CD14-positive monocyte (primary cell): ENCODE results near the gene UBASH3B. TPM values are rescaled to one million over a fixed set of nuclear protein-coding genes. Genes with fewer than 3 reads are reported as not detected.

Source experiments
- DNase-seq, 3 donors: peaks; one replicate each; pipeline ENCODE4 v3.0.0-alpha.2; 2011 to 2022
- H2AFZ ChIP-seq: 2 replicates; pipeline ENCODE4 v1.6.0; 2012; ENCODE audit warnings: mild to moderate bottlenecking, low read depth, low read length, inconsistent platforms; ENCODE audit not compliant: insufficient read depth, poor library complexity, severe bottlenecking
- H3K27ac ChIP-seq, 2 donors: 1 replicate in 1 of 2; 2 replicates in 1 of 2; pipeline ENCODE4 v1.5.1; 2012 to 2013; ENCODE audit warnings: low read length in 2 of 2, control low read depth in 1 of 2, inconsistent platforms in 1 of 2, low read depth in 1 of 2, mild to moderate bottlenecking in 1 of 2
- H3K27me3 ChIP-seq, 2 donors: one replicate each; pipeline versions ENCODE4 v1.6.0 to v1.6.1; 2011 to 2013; ENCODE audit warnings: low read length in 2 of 2; ENCODE audit not compliant: control insufficient read depth in 2 of 2, insufficient read depth in 2 of 2
- H3K36me3 ChIP-seq, 2 donors: replicated peaks in 1 of 2; 1 replicate in 1 of 2; 2 replicates in 1 of 2; pipeline versions ENCODE4 v1.5.1 to v1.6.1; 2012 to 2013; ENCODE audit warnings: low read length in 2 of 2, control low read depth in 1 of 2, inconsistent platforms in 1 of 2, mild to moderate bottlenecking in 1 of 2; ENCODE audit not compliant: insufficient read depth in 2 of 2, control insufficient read depth in 1 of 2
- H3K4me1 ChIP-seq, 2 donors: 1 replicate in 1 of 2; 2 replicates in 1 of 2; pipeline versions ENCODE4 v1.5.1 to v1.6.1; 2012 to 2013; ENCODE audit warnings: low read length in 2 of 2, control low read depth in 1 of 2, inconsistent platforms in 1 of 2, mild to moderate bottlenecking in 1 of 2, moderate library complexity in 1 of 2; ENCODE audit not compliant: insufficient read depth in 2 of 2, control insufficient read depth in 1 of 2
- H3K4me2 ChIP-seq: replicated peaks from 2 replicates; pipeline ENCODE3; 2012; ENCODE audit warnings: low read length, moderate library complexity, mild to moderate bottlenecking; ENCODE audit not compliant: poor library complexity, severe bottlenecking; ENCODE audit errors: extremely low read depth
- H3K4me3 ChIP-seq, 3 experiments: fragments of 200-600 bp in 1 of 3; sonication (generic) in 1 of 3; replicated peaks in 1 of 3; 1 replicate in 2 of 3; 2 replicates in 1 of 3; pipeline ENCODE4 v1.5.1; 2011 to 2013; ENCODE audit warnings: low read length in 3 of 3, mild to moderate bottlenecking in 3 of 3, control low read depth in 2 of 3, low read depth in 2 of 3, inconsistent platforms in 1 of 3, moderate library complexity in 1 of 3
- H3K79me2 ChIP-seq: 2 replicates; pipeline ENCODE4 v1.6.0; 2012; ENCODE audit warnings: mild to moderate bottlenecking, control low read depth, inconsistent platforms, low read length, moderate library complexity; ENCODE audit not compliant: insufficient read depth
- H3K9ac ChIP-seq: 2 replicates; pipeline ENCODE4 v1.6.0; 2017; ENCODE audit warnings: low read length, mild to moderate bottlenecking; ENCODE audit not compliant: insufficient read depth, poor library complexity, severe bottlenecking
- H3K9me3 ChIP-seq, 2 donors: replicated peaks in 1 of 2; 1 replicate in 1 of 2; 2 replicates in 1 of 2; pipeline versions ENCODE4 v1.5.1 to v1.6.1; 2012 to 2013; ENCODE audit warnings: low read length in 2 of 2, control low read depth in 1 of 2; ENCODE audit not compliant: control insufficient read depth in 1 of 2, insufficient read depth in 1 of 2
- H4K20me1 ChIP-seq: 2 replicates; pipeline ENCODE4 v1.6.0; 2012; ENCODE audit warnings: mild to moderate bottlenecking, low read length, control low read depth, moderate library complexity; ENCODE audit not compliant: insufficient read depth
- H3K27ac Mint-ChIP-seq, 7 donors: one replicate each; pipeline ENCODE4 v1.8.0; 2020; ENCODE audit warnings: mild to moderate bottlenecking in 7 of 7, mixed read lengths in 7 of 7, moderate library complexity in 6 of 7, inconsistent platforms in 2 of 7
- H3K27me3 Mint-ChIP-seq, 3 donors: one replicate each; pipeline ENCODE4 v1.8.0; 2021 to 2022; ENCODE audit warnings: low read depth in 3 of 3, mild to moderate bottlenecking in 3 of 3, mixed read lengths in 3 of 3, moderate library complexity in 3 of 3, inconsistent platforms in 1 of 3
- H3K36me3 Mint-ChIP-seq, 2 donors: one replicate each; pipeline ENCODE4 v1.8.0; 2020; ENCODE audit warnings: mixed read lengths in 2 of 2, inconsistent platforms in 1 of 2, mild to moderate bottlenecking in 1 of 2
- H3K4me1 Mint-ChIP-seq: one replicate; pipeline ENCODE4 v1.8.0; 2020; ENCODE audit warnings: mild to moderate bottlenecking, mixed read lengths
- H3K4me3 Mint-ChIP-seq, 2 donors: one replicate each; pipeline ENCODE4 v1.8.0; 2020; ENCODE audit warnings: mild to moderate bottlenecking in 2 of 2, mixed read lengths in 2 of 2, moderate library complexity in 1 of 2
- H3K9me3 Mint-ChIP-seq, 7 donors: one replicate each; pipeline ENCODE4 v1.8.0; 2020 to 2022; ENCODE audit warnings: mixed read lengths in 7 of 7, mild to moderate bottlenecking in 6 of 7, moderate library complexity in 6 of 7, inconsistent platforms in 2 of 7
- WGBS: methylation state at CpG from one replicate; pipeline ENCODE4 v1.1.5; 2013; ENCODE audit warnings: missing lambda C conversion rate; ENCODE audit not compliant: insufficient coverage; 5-methylcytosine and 5-hydroxymethylcytosine counted together
- intact Hi-C, 2 donors: fragments of 100-400 bp; cut with micrococcal nuclease; formaldehyde crosslinking; loops; one replicate each; pipeline versions ENCODE4 v1.15.0 to v1.15.1; 2023
- polyA plus RNA-seq, 3 donors: library from polyadenylated mRNA; depleted of rRNA in 1 of 3; unstranded in 2 of 3; stranded (reverse) in 1 of 3; fragments of 300-500 nt in 2 of 3; fragments of >200 nt in 1 of 3; fragmentation: Illumina TruSeq in 2 of 3; gene quantifications; 1 replicate in 2 of 3; 2 replicates in 1 of 3; pipeline ENCODE4 v1.2.3, GENCODE V29; 2012 to 2021
- TF ChIP-seq, protein P1 (sequence below): fragments of 200-600 bp; IDR thresholded peaks from one replicate; pipeline ENCODE4 v1.8.0; 2022; ENCODE audit warnings: antibody characterized with exemption, mild to moderate bottlenecking

Gene UBASH3B
- polyA plus RNA-seq, 3 donors, result 3.3 to 13.5 (median 7.1) TPM

DNA sequence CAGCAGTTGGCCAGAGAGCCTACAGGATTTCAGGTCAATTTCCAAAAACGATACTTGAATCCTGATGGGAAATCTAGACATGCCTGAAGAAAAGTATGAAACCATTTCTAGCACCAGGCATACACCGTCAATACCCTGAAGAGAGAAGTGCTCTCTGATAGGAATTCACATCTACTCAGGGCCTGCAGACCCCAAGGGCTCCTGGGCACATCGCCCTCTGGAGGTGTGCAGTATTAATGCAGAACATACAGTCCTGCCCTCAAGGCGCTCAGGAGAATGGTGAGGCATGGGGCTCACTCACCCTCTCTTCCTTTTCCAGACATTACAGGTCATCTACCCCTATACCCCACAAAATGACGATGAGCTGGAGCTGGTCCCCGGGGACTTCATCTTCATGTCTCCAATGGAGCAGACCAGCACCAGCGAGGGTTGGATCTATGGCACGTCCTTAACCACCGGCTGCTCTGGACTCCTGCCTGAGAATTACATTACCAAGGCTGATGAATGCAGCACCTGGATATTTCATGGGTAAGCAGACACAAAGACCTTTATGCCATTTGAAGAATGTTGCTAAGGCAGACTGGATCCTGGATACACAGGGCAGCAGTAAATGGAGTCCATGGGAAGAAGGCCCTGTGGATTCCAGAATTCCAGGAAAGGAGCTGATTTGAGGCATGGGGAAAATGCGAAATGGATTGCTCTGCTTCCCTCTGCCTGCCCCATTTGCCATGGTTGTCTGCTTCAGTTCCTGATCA, 133.4 kb downstream of the UBASH3B start:
- Histone ChIP-seq H3K27ac (no peak overlapping the region), H2AFZ (no peak overlapping the region), H4K20me1 (no peaks in the 10 kb centered on the region), H3K4me2 (no peak overlapping the region), H3K4me1 (no peaks in the 10 kb centered on the region), H3K9me3 (no peaks in the 10 kb centered on the region), H3K9ac (no peak overlapping the region), H3K79me2 (no peaks in the 10 kb centered on the region), H3K36me3 (peaks cover 55 to 97% of the 10 kb centered on the region in 2 donors), H3K27me3 (no peaks in the 10 kb centered on the region), H3K4me3 (no peak overlapping the region)
- no peak for DNase-seq
- H3K9me3 Mint-ChIP-seq, result no peaks in the 10 kb centered on the region
- no peak overlapping the region for H3K27ac Mint-ChIP-seq
- no peak overlapping the region for H3K4me3 Mint-ChIP-seq
- intact Hi-C loops, result no loop called here
- peaks cover 68 to 80% of the 10 kb centered on the region in 2 donors for H3K36me3 Mint-ChIP-seq
- no peaks in the 10 kb centered on the region for H3K4me1 Mint-ChIP-seq
- TF ChIP-seq, protein P1, sequence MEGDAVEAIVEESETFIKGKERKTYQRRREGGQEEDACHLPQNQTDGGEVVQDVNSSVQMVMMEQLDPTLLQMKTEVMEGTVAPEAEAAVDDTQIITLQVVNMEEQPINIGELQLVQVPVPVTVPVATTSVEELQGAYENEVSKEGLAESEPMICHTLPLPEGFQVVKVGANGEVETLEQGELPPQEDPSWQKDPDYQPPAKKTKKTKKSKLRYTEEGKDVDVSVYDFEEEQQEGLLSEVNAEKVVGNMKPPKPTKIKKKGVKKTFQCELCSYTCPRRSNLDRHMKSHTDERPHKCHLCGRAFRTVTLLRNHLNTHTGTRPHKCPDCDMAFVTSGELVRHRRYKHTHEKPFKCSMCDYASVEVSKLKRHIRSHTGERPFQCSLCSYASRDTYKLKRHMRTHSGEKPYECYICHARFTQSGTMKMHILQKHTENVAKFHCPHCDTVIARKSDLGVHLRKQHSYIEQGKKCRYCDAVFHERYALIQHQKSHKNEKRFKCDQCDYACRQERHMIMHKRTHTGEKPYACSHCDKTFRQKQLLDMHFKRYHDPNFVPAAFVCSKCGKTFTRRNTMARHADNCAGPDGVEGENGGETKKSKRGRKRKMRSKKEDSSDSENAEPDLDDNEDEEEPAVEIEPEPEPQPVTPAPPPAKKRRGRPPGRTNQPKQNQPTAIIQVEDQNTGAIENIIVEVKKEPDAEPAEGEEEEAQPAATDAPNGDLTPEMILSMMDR, result no peak
- H3K27me3 Mint-ChIP-seq, result peaks cover 0 to 1% (median 0%) of the 10 kb centered on the region in 3 donors
- WGBS, result 97% methylated on average over 10 of the region's 10 CpGs

DNA sequence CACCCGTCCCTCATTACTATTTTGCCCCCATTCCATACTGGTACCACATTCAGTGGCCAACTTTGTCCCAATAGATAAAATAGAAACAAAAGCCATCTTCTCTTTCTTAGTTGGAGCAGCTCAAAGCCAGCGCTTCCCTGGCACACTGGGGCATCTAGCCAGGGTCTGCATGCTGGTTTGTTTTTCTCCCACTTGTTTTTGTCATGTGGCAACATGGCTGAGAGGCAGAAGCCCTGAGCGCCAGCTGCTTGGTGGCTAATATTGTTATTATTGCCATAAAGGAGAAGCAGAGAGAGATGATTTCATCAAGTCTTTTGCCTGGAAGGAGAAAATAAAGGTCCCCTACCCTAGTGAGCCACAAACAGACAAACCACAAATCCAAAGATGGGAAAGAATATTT, 134.4 kb downstream of the UBASH3B start:
- Histone ChIP-seq H3K9me3 (no peaks in the 10 kb centered on the region), H4K20me1 (no peaks in the 10 kb centered on the region), H3K36me3 (peaks cover 57 to 96% of the 10 kb centered on the region in 2 donors), H3K4me3 (no peak overlapping the region), H3K79me2 (no peaks in the 10 kb centered on the region), H3K4me2 (no peak overlapping the region), H3K27ac (no peak overlapping the region), H3K4me1 (no peaks in the 10 kb centered on the region), H3K9ac (no peak overlapping the region), H3K27me3 (no peaks in the 10 kb centered on the region), H2AFZ (no peak overlapping the region)
- no peak for DNase-seq
- Mint-ChIP-seq H3K4me3 (no peak overlapping the region), H3K27ac (no peak overlapping the region), H3K36me3 (peaks cover 63 to 79% of the 10 kb centered on the region in 2 donors), H3K9me3 (no peaks in the 10 kb centered on the region), H3K4me1 (no peaks in the 10 kb centered on the region), H3K27me3 (peaks cover 0 to 1% (median 0%) of the 10 kb centered on the region in 3 donors)
- intact Hi-C loops, result loop anchor here in 1 of 2 donors (10.0 kb wide), 1 partner anchor 265 kb away; no protein-coding TSS in a partner anchor
- TF ChIP-seq, protein P1, result no peak
- 100% methylated on average over 2 of the region's 3 CpGs for WGBS
